Endodermal cell (in vitro differentiated cells): ENCODE results near the gene SUCLG2. TPM values are rescaled to one million over a fixed set of nuclear protein-coding genes. Genes with fewer than 3 reads are reported as not detected.
"Not testable (repeated sequence)": the region's sequence is repeated elsewhere in the genome, so short reads cannot be mapped to it uniquely, and the experiment has no call there.

ENCODE experiments used
- DNase-seq: peaks from one replicate; pipeline ENCODE4 v3.0.0-alpha.2; 2017
- H3K27ac ChIP-seq: 2 replicates; pipeline ENCODE4 v1.5.1; 2013; ENCODE audit warnings: mild to moderate bottlenecking, low read depth, low read length, moderate library complexity
- H3K27me3 ChIP-seq: 2 replicates; pipeline ENCODE4 v1.6.1; 2013; ENCODE audit warnings: mild to moderate bottlenecking, low read length, moderate library complexity; ENCODE audit not compliant: insufficient read depth, control insufficient read depth, poor library complexity, severe bottlenecking
- H3K36me3 ChIP-seq: 2 replicates; pipeline ENCODE4 v1.7.0; 2013; ENCODE audit warnings: mild to moderate bottlenecking, low read length, moderate library complexity; ENCODE audit not compliant: control insufficient read depth, insufficient read depth
- H3K4me1 ChIP-seq: one replicate; pipeline ENCODE4 v1.7.0; 2013; ENCODE audit warnings: low read length; ENCODE audit not compliant: control insufficient read depth, insufficient read depth
- H3K4me3 ChIP-seq: 2 replicates; pipeline ENCODE4 v1.5.1; 2013; ENCODE audit warnings: mild to moderate bottlenecking, low read length, moderate library complexity
- H3K9ac ChIP-seq: 2 replicates; pipeline ENCODE4 v1.6.1; 2013; ENCODE audit warnings: mild to moderate bottlenecking, low read length, moderate library complexity; ENCODE audit not compliant: poor library complexity, severe bottlenecking; ENCODE audit errors: extremely low read depth
- H3K9me3 ChIP-seq: 2 replicates; pipeline ENCODE4 v1.6.1; 2013; ENCODE audit warnings: mild to moderate bottlenecking, low read length, moderate library complexity; ENCODE audit not compliant: control insufficient read depth
- H3K27ac Mint-ChIP-seq: 2 replicates; pipeline ENCODE4 v1.8.0; 2020; ENCODE audit warnings: mixed read lengths
- H3K27me3 Mint-ChIP-seq: 2 replicates; pipeline ENCODE4 v1.8.0; 2021; ENCODE audit warnings: mild to moderate bottlenecking, mixed read lengths; ENCODE audit not compliant: insufficient read depth
- H3K36me3 Mint-ChIP-seq: 2 replicates; pipeline ENCODE4 v1.8.0; 2020; ENCODE audit warnings: low read depth, mixed read lengths
- H3K4me1 Mint-ChIP-seq: 2 replicates; pipeline ENCODE4 v1.8.0; 2020; ENCODE audit warnings: mixed read lengths
- H3K4me3 Mint-ChIP-seq: 2 replicates; pipeline ENCODE4 v1.8.0; 2020; ENCODE audit warnings: mild to moderate bottlenecking, moderate library complexity, mixed read lengths
- H3K9me3 Mint-ChIP-seq: 2 replicates; pipeline ENCODE4 v1.8.0; 2020; ENCODE audit warnings: mild to moderate bottlenecking, mixed read lengths
- CTCF ChIP-seq: fragments of 200-600 bp; sonication (generic); conservative IDR thresholded peaks from 2 replicates; pipeline ENCODE4 v1.5.0; 2021; ENCODE audit warnings: antibody characterized with exemption, mild to moderate bottlenecking
- WGBS, 2 experiments: methylation state at CpG; one replicate each; pipeline versions ENCODE4 v1.1.5 to v1.1.7; 2013; ENCODE audit warnings: missing lambda C conversion rate in 2 of 2, mixed read lengths in 1 of 2; ENCODE audit not compliant: insufficient coverage in 1 of 2, insufficient read length in 1 of 2; 5-methylcytosine and 5-hydroxymethylcytosine counted together
- total RNA-seq, 2 donors: library from RNA; stranded (reverse); fragmentation: NEBNext Ultra II Directional in 1 of 2; extraction: Animal tissue kit (Norgen Biotek cat#: 25700) in 1 of 2; gene quantifications; 2 replicates in 1 of 2; 3 replicates in 1 of 2; pipeline ENCODE4 v1.2.1, GENCODE V29; 2021

SUCLG2 gene
- total RNA-seq, 2 donors from 2014 or later = 42.4 to 57.3 TPM

DNA sequence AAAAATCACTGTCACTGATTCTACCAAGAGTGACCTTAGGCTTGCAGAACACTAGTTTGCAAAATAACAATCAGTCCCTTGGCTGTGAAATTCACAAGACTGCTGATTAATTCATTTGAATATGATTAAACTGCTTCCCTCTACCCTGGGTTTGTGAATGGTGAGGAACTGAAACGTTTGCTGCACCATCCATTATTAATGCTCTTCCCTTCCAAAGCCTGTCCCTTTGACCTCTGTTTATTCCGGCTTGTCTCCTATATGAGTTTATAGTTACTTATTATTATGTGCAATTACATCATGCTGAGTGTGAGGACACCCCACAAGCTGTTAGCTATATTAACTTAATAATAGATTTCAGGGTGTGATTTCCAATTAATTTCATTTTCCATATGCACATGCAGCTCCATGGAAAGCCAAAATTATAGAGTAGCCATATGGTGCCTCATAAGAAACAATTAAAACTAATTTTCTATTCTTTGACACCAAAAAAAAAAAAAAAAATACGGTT, 96.5 kb downstream of the SUCLG2 start:
- Histone ChIP-seq H3K9ac (no peak overlapping the region), H3K27me3 (no peaks in the 10 kb centered on the region), H3K4me3 (no peak overlapping the region), H3K9me3 (no peaks in the 10 kb centered on the region), H3K4me1 (no peaks in the 10 kb centered on the region), H3K36me3 (no peaks in the 10 kb centered on the region), H3K27ac (no peak overlapping the region)
- 58% methylated on average over 2 of the region's 3 CpGs; no CpG with 5 or more reads in 1 of the 2 experiments for WGBS, 2 experiments
- H3K4me1 Mint-ChIP-seq = peaks cover 1% of the 10 kb centered on the region
- H3K9me3 Mint-ChIP-seq = no peaks in the 10 kb centered on the region
- no peak for DNase-seq
- peaks cover 4% of the 10 kb centered on the region for H3K36me3 Mint-ChIP-seq
- no peak overlapping the region for H3K27ac Mint-ChIP-seq
- H3K4me3 Mint-ChIP-seq = no peak overlapping the region
- no peak for TF ChIP-seq CTCF
- no peaks in the 10 kb centered on the region for H3K27me3 Mint-ChIP-seq

DNA sequence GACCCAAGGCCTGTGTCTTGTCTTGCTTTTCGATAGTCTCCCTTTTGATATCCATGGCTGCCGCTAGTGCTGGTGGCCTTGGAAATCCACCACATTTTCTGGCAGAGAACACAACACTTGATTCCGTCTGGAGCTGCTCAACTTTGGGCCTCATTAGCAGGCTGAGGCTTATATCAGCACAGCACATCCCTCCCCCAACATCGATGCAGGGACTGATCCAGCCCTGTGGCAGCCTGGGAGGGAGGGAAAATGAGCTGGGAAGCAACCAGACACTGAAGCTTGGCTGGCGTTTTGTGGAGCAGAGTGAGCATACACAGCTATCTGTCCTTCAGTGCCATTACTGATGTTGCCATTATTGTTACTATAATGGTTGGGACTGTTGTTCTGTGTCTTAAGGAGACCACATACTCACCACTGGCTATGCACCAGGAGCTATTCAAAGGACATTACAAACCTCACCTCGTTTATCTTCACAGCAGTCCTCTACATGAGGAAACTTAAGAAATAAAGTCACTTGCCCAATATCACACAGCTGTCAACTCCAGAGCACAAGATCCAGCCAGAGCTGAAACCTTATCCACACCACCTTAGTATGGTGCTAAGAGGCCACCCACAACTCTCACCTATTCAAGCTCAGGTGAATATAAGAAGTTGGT, 102.9 kb downstream of the SUCLG2 start:
- no peak overlapping the region for H3K4me3 Mint-ChIP-seq

DNA sequence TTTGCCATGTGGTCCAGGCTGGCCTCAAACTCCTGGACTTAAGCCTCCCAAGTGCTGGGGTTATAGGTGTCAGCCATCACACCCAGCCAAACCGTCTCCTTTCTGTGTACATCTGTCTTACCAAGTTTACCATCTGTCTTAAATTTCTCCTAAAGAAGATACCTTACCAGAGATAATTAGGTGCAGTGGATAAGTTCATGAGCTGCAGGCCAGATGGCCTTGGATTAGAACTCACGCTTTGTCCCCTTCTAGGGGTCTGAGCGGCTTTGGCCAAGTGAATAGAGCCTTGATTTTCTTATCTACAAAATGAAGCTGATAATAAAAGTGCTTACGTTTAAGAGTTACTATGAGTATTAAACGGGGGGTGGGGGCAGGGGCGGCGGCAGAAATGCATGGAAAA, 103.9 kb downstream of the SUCLG2 start:
- Mint-ChIP-seq H3K27me3 (no peaks in the 10 kb centered on the region), H3K4me1 (peaks cover 11% of the 10 kb centered on the region), H3K9me3 (no peaks in the 10 kb centered on the region), H3K36me3 (no peaks in the 10 kb centered on the region), H3K4me3 (no peak overlapping the region), H3K27ac (no peak overlapping the region)
- DNase-seq = no peak
- peaks cover 7% of the 10 kb centered on the region for H3K9me3 ChIP-seq
- TF ChIP-seq CTCF = no peak
- H3K4me1 ChIP-seq = peaks cover 11% of the 10 kb centered on the region
- WGBS, 2 experiments = 80 to 86% methylated on average over 2 to 6 of the region's 7 CpGs
- H3K4me3 ChIP-seq = no peak overlapping the region
- H3K27me3 ChIP-seq = no peaks in the 10 kb centered on the region
- no peaks in the 10 kb centered on the region for H3K36me3 ChIP-seq
- H3K27ac ChIP-seq = no peak overlapping the region
- no peak overlapping the region for H3K9ac ChIP-seq

More for the DNA sequence above, 102.9 kb downstream of the SUCLG2 start:
- DNase-seq = no peak
- Histone ChIP-seq H3K36me3 (no peaks in the 10 kb centered on the region), H3K4me3 (no peak overlapping the region), H3K27me3 (no peaks in the 10 kb centered on the region), H3K27ac (no peak overlapping the region), H3K9ac (no peak overlapping the region), H3K9me3 (peaks cover 7% of the 10 kb centered on the region), H3K4me1 (peaks cover 11% of the 10 kb centered on the region)
- Mint-ChIP-seq H3K27ac (no peak overlapping the region), H3K27me3 (no peaks in the 10 kb centered on the region), H3K4me1 (peaks cover 11% of the 10 kb centered on the region), H3K36me3 (no peaks in the 10 kb centered on the region), H3K9me3 (no peaks in the 10 kb centered on the region)
- 91 to 92% methylated on average over 4 to 6 of the region's 6 CpGs for WGBS, 2 experiments
- TF ChIP-seq CTCF = no peak

DNA sequence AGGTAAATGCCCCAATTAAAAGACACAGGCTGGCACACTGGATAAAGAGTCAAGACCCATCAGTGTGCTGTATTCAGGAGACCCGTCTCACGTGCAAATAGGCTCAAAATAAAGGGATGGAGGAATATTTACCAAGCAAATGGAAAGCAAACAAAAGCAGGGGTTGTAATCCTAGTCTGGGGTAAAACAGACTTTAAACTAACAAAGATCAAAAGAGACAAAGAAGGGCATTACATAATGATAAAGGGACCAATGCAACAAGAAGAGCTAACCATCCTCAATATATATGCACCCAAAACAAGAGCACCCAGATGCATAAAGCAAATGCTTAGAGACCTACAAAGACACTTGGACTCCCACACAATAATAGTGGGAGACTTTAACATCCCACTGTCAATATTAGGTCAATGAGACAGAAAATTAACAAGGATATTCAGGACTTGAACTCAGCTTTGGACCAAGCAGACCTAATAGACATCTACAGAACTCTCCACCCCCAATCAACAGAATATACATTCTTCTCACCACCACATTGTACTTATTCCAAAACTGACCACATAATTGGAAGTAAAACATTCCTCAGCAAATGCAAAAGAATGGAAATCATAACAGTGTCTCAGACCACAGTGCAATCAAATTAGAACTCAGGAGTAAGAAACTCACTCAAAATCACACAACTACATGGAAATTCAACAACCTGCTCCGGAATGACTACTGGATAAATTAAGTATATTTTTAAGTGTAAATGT, 111.7 kb downstream of the SUCLG2 start:
- WGBS, 2 experiments = 92 to 100% methylated on average over 1 to 3 of the region's 3 CpGs
- not testable (repeated sequence) for H3K27ac ChIP-seq, H3K36me3 Mint-ChIP-seq, H3K27me3 Mint-ChIP-seq, H3K36me3 ChIP-seq, H3K27me3 ChIP-seq, H3K27ac Mint-ChIP-seq, H3K4me1 ChIP-seq, H3K4me3 ChIP-seq, H3K4me3 Mint-ChIP-seq, H3K9ac ChIP-seq, H3K9me3 ChIP-seq, DNase-seq, H3K9me3 Mint-ChIP-seq
- H3K4me1 Mint-ChIP-seq = peaks cover 15% of the 10 kb centered on the region
